Astrocyte (in vitro differentiated cells and primary cell): ENCODE results near the gene SPINT1. TPM values are rescaled to one million over a fixed set of nuclear protein-coding genes. Genes with fewer than 3 reads are reported as not detected.

Experiments
- DNase-seq: peaks from one replicate; pipeline ENCODE4 v3.0.0-alpha.2; 2010; ENCODE audit warnings: low read depth
- FAIRE-seq: peaks from 2 replicates; lab custom pipeline; 2011; peaks lifted over from hg19 to GRCh38; lab: Jason Lieb, UNC
- H2AFZ ChIP-seq: 2 replicates; pipeline ENCODE4 v1.6.0; 2012; ENCODE audit warnings: low read depth, low read length, inconsistent platforms
- H3K27ac ChIP-seq: 2 replicates; pipeline ENCODE4 v1.5.1; 2011; ENCODE audit warnings: low read depth, low read length, inconsistent platforms
- H3K27me3 ChIP-seq: 2 replicates; pipeline ENCODE4 v1.6.0; 2011; ENCODE audit warnings: low read length, inconsistent platforms; ENCODE audit not compliant: insufficient read depth
- H3K36me3 ChIP-seq: 2 replicates; pipeline ENCODE4 v1.5.1; 2011; ENCODE audit warnings: low read length, inconsistent platforms; ENCODE audit not compliant: insufficient read depth
- H3K4me1 ChIP-seq: 2 replicates; pipeline ENCODE4 v1.5.1; 2011; ENCODE audit warnings: low read length, inconsistent platforms; ENCODE audit not compliant: insufficient read depth
- H3K4me2 ChIP-seq: 2 replicates; pipeline ENCODE4 v1.6.0; 2012; ENCODE audit warnings: low read length, inconsistent platforms
- H3K4me3 ChIP-seq: 2 replicates; pipeline ENCODE4 v1.5.1; 2011; ENCODE audit warnings: low read depth, mild to moderate bottlenecking, low read length, inconsistent platforms; ENCODE audit not compliant: insufficient read depth
- H3K79me2 ChIP-seq: 2 replicates; pipeline ENCODE4 v1.6.0; 2012; ENCODE audit warnings: mild to moderate bottlenecking, low read length, inconsistent platforms; ENCODE audit not compliant: insufficient read depth
- H3K9ac ChIP-seq: 2 replicates; pipeline ENCODE4 v1.6.0; 2012; ENCODE audit warnings: mild to moderate bottlenecking, low read length, inconsistent platforms
- H3K9me3 ChIP-seq: 2 replicates; pipeline ENCODE4 v1.5.1; 2012; ENCODE audit warnings: low read depth, mild to moderate bottlenecking, low read length, inconsistent platforms; ENCODE audit not compliant: insufficient read depth
- H4K20me1 ChIP-seq: 2 replicates; pipeline ENCODE4 v1.6.0; 2012; ENCODE audit warnings: low read length, inconsistent platforms; ENCODE audit not compliant: insufficient read depth
- H3K27ac Mint-ChIP-seq: one replicate; pipeline ENCODE4 v1.8.0; 2021; ENCODE audit warnings: mild to moderate bottlenecking, mixed read lengths; ENCODE audit not compliant: unreplicated experiment
- H3K27me3 Mint-ChIP-seq: one replicate; pipeline ENCODE4 v1.8.0; 2021; ENCODE audit warnings: low read depth, mixed read lengths; ENCODE audit not compliant: unreplicated experiment
- H3K36me3 Mint-ChIP-seq: one replicate; pipeline ENCODE4 v1.8.0; 2021; ENCODE audit warnings: low read depth, mixed read lengths; ENCODE audit not compliant: unreplicated experiment
- H3K4me1 Mint-ChIP-seq: one replicate; pipeline ENCODE4 v1.8.0; 2021; ENCODE audit warnings: low read depth, mixed read lengths; ENCODE audit not compliant: unreplicated experiment
- H3K4me3 Mint-ChIP-seq: one replicate; pipeline ENCODE4 v1.8.0; 2021; ENCODE audit warnings: mild to moderate bottlenecking, moderate library complexity, mixed read lengths; ENCODE audit not compliant: unreplicated experiment
- H3K9me3 Mint-ChIP-seq: one replicate; pipeline ENCODE4 v1.8.0; 2021; ENCODE audit warnings: mild to moderate bottlenecking, mixed read lengths; ENCODE audit not compliant: unreplicated experiment
- EZH2 ChIP-seq: IDR thresholded peaks from 2 replicates; pipeline ENCODE4 v1.6.1; 2012; ENCODE audit warnings: mild to moderate bottlenecking, low read length, inconsistent platforms; ENCODE audit not compliant: insufficient read depth
- total RNA-seq: library from RNA; stranded (reverse); gene quantifications from 2 replicates; pipeline ENCODE4 v1.2.1, GENCODE V29; 2021
- TF ChIP-seq, protein P1 (sequence below): IDR thresholded peaks from 2 replicates; pipeline ENCODE4 v1.5.1; 2011; ENCODE audit warnings: low read depth, mild to moderate bottlenecking, inconsistent platforms, low read length, moderate library complexity; ENCODE audit not compliant: insufficient read depth

Gene SPINT1
- total RNA-seq, 1 donor from 2014 or later, result 40.3 TPM

GRCh38 chr15:40872791-40873693 lies 29.2 kb downstream of the SPINT1 start:
- peaks cover 10% of the 10 kb centered on the region for H3K27me3 ChIP-seq
- TF ChIP-seq, protein P1, sequence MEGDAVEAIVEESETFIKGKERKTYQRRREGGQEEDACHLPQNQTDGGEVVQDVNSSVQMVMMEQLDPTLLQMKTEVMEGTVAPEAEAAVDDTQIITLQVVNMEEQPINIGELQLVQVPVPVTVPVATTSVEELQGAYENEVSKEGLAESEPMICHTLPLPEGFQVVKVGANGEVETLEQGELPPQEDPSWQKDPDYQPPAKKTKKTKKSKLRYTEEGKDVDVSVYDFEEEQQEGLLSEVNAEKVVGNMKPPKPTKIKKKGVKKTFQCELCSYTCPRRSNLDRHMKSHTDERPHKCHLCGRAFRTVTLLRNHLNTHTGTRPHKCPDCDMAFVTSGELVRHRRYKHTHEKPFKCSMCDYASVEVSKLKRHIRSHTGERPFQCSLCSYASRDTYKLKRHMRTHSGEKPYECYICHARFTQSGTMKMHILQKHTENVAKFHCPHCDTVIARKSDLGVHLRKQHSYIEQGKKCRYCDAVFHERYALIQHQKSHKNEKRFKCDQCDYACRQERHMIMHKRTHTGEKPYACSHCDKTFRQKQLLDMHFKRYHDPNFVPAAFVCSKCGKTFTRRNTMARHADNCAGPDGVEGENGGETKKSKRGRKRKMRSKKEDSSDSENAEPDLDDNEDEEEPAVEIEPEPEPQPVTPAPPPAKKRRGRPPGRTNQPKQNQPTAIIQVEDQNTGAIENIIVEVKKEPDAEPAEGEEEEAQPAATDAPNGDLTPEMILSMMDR, result no peak
- TF ChIP-seq EZH2, result no peak
- no peak overlapping the region for H3K9ac ChIP-seq
- H3K9me3 ChIP-seq, result no peaks in the 10 kb centered on the region
- no peak overlapping the region for H3K27ac ChIP-seq
- H3K4me1 ChIP-seq, result peaks cover 5% of the 10 kb centered on the region
- Mint-ChIP-seq H3K36me3 (no peaks in the 10 kb centered on the region), H3K4me3 (peak overlapping the region; percentile 71), H3K9me3 (no peaks in the 10 kb centered on the region), H3K27me3 (peaks cover 26% of the 10 kb centered on the region), H3K27ac (no peak overlapping the region), H3K4me1 (no peaks in the 10 kb centered on the region)
- H3K36me3 ChIP-seq, result no peaks in the 10 kb centered on the region
- DNase-seq (no peak), FAIRE-seq (no peak)
- H3K79me2 ChIP-seq, result no peaks in the 10 kb centered on the region
- no peaks in the 10 kb centered on the region for H4K20me1 ChIP-seq
- H3K4me2 ChIP-seq, result peak overlapping the region; percentile 94
- H3K4me3 ChIP-seq, result peak overlapping the region; percentile 28
- H2AFZ ChIP-seq, result peak overlapping the region; percentile 81

GRCh38 chr15:40873694-40874561 lies 30.1 kb downstream of the SPINT1 start, which contains the start of gene RHOV:
RHOV (minus strand) TSS chr15:40874234; CDS start chr15:40874139, 95 bp downstream.
- H2AFZ ChIP-seq, result peak within 1 kb of the TSS; percentile 81
- peaks cover 3% of the 10 kb centered on the region for H3K4me1 Mint-ChIP-seq
- DNase-seq, result peak; percentile 34
- no peak for TF ChIP-seq EZH2
- TF ChIP-seq, protein P1, result no peak
- peak within 1 kb of the TSS; percentile 50 for H3K9ac ChIP-seq
- H3K27me3 Mint-ChIP-seq, result peaks cover 26% of the 10 kb centered on the region
- no peaks in the 10 kb centered on the region for H3K36me3 ChIP-seq
- H3K4me1 ChIP-seq, result peaks cover 5% of the 10 kb centered on the region
- H3K4me3 Mint-ChIP-seq, result peak within 1 kb of the TSS; percentile 82
- H3K79me2 ChIP-seq, result no peaks in the 10 kb centered on the region
- peak within 1 kb of the TSS; percentile 94 for H3K4me2 ChIP-seq
- H3K4me3 ChIP-seq, result peak within 1 kb of the TSS; percentile 43
- peaks cover 10% of the 10 kb centered on the region for H3K27me3 ChIP-seq
- no peak within 1 kb of the TSS for H3K27ac ChIP-seq
- no peaks in the 10 kb centered on the region for H3K9me3 ChIP-seq
- no peaks in the 10 kb centered on the region for H4K20me1 ChIP-seq
- no peak for FAIRE-seq
- no peaks in the 10 kb centered on the region for H3K36me3 Mint-ChIP-seq
- H3K9me3 Mint-ChIP-seq, result no peaks in the 10 kb centered on the region
- no peak within 1 kb of the TSS for H3K27ac Mint-ChIP-seq
